ENCODE data around the gene CALCOCO1. TPM values are rescaled to one million over a fixed set of nuclear protein-coding genes. Genes with fewer than 3 reads are reported as not detected.

CALCOCO1 gene
- polyA plus RNA-seq, 3 donors, result 60.1 to 238 (median 69.6) TPM

DNA sequence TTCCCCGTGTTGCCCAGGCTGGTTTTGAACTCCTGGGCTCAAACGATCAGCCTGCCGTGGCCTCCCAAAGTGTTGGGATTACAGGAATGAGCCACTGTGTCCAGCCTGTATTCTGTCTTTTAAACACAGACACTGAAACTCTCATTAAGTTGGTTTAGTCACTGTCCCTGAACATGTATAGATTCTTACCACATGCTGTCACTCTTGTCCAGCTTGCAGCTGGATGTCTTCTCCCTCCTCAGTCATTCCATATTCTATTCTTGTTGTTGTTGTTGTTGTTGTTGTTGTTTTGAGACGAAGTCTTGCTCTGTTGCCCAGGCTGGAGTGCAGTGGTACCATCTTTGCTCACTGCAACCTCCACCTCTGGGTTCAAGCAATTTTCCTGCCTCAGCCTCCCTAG is 39.1 kb downstream of the CALCOCO1 start:
- H3K27ac Mint-ChIP-seq, result no peak overlapping the region
- H2AFZ ChIP-seq (ENCODE audit: insufficient read depth, low read depth, low read length, poor library complexity, severe bottlenecking), result no peak overlapping the region
- no peaks in the 10 kb centered on the region for H3K9me3 ChIP-seq (replicated peaks in 1 of 2; ENCODE audit: control insufficient read depth in 1 of 2, insufficient read depth in 1 of 2, low read length in 2 of 2)
- no peak for TF ChIP-seq CTCF (IDR thresholded peaks at IDR 0.05)
- H3K27me3 ChIP-seq (ENCODE audit: control insufficient read depth in 2 of 2, insufficient read depth in 2 of 2, low read length in 2 of 2), result peaks cover 15 to 22% of the 10 kb centered on the region in 2 donors
- peaks cover 9% of the 10 kb centered on the region for H3K4me1 Mint-ChIP-seq
- H4K20me1 ChIP-seq (ENCODE audit: insufficient read depth, low read length), result no peaks in the 10 kb centered on the region
- no peaks in the 10 kb centered on the region for H3K36me3 Mint-ChIP-seq
- no peak overlapping the region for H3K9ac ChIP-seq (ENCODE audit: insufficient read depth, low read length, poor library complexity, severe bottlenecking)
- H3K27ac ChIP-seq (ENCODE audit: low read depth in 1 of 2, low read length in 2 of 2), result no peak overlapping the region
- no peak overlapping the region for H3K4me2 ChIP-seq (replicated peaks; ENCODE audit: extremely low read depth, low read length, poor library complexity, severe bottlenecking)
- H3K79me2 ChIP-seq (ENCODE audit: insufficient read depth, low read length), result no peaks in the 10 kb centered on the region
- no peaks in the 10 kb centered on the region for H3K4me1 ChIP-seq (ENCODE audit: control insufficient read depth in 1 of 2, insufficient read depth in 2 of 2, low read length in 2 of 2)
- peaks cover 26 to 44% (median 32%) of the 10 kb centered on the region in 3 donors for H3K27me3 Mint-ChIP-seq (ENCODE audit: low read depth in 3 of 3)
- no peak for DNase-seq
- H3K4me3 Mint-ChIP-seq, result no peak overlapping the region
- no CpG with 5 or more reads among the region's 4 CpGs for WGBS (ENCODE audit: insufficient coverage)
- H3K4me3 ChIP-seq (replicated peaks in 1 of 3; ENCODE audit: low read depth in 2 of 3, low read length in 3 of 3), result no peak overlapping the region
- intact Hi-C loops (cut with micrococcal nuclease), result no loop called here
- H3K36me3 ChIP-seq (replicated peaks in 1 of 2; ENCODE audit: control insufficient read depth in 1 of 2, insufficient read depth in 2 of 2, low read length in 2 of 2), result no peaks in the 10 kb centered on the region
- peaks cover 0 to 8% (median 7%) of the 10 kb centered on the region in 7 donors for H3K9me3 Mint-ChIP-seq

DNA sequence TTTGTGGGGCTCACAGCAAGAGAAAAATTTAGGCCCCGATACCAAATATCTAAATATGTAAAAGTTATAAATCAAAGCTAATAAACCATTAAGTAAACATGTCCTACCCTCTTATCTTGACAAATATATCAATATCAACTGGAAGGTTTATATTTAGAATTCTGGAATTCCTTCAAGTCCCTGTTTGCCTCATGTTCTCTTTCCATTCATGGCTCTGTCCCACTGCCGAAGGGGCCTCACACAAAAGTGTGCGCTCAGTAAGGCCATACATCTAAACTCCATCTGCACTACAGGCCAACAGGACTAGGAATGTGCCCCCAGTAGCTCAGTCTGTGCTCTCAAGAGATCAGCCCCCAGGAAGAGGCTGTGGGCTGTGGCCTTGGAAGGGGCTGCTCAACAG is 40.8 kb downstream of the CALCOCO1 start:
- no peak overlapping the region for H3K9ac ChIP-seq (ENCODE audit: insufficient read depth, low read length, poor library complexity, severe bottlenecking)
- peaks cover 2 to 6% of the 10 kb centered on the region in 2 donors for H3K27me3 ChIP-seq (ENCODE audit: control insufficient read depth in 2 of 2, insufficient read depth in 2 of 2, low read length in 2 of 2)
- H4K20me1 ChIP-seq (ENCODE audit: insufficient read depth, low read length), result no peaks in the 10 kb centered on the region
- H2AFZ ChIP-seq (ENCODE audit: insufficient read depth, low read depth, low read length, poor library complexity, severe bottlenecking), result no peak overlapping the region
- no peaks in the 10 kb centered on the region for H3K36me3 ChIP-seq (replicated peaks in 1 of 2; ENCODE audit: control insufficient read depth in 1 of 2, insufficient read depth in 2 of 2, low read length in 2 of 2)
- no peak overlapping the region for H3K4me2 ChIP-seq (replicated peaks; ENCODE audit: extremely low read depth, low read length, poor library complexity, severe bottlenecking)
- no peak overlapping the region for H3K4me3 Mint-ChIP-seq
- no CpG with 5 or more reads among the region's 3 CpGs for WGBS (ENCODE audit: insufficient coverage)
- H3K36me3 Mint-ChIP-seq, result no peaks in the 10 kb centered on the region
- no peaks in the 10 kb centered on the region for H3K9me3 ChIP-seq (replicated peaks in 1 of 2; ENCODE audit: control insufficient read depth in 1 of 2, insufficient read depth in 1 of 2, low read length in 2 of 2)
- no peak for TF ChIP-seq CTCF (IDR thresholded peaks at IDR 0.05)
- H3K79me2 ChIP-seq (ENCODE audit: insufficient read depth, low read length), result no peaks in the 10 kb centered on the region
- intact Hi-C loops (cut with micrococcal nuclease), result no loop called here
- no peak overlapping the region for H3K27ac Mint-ChIP-seq
- H3K9me3 Mint-ChIP-seq, result peaks cover 0 to 6% (median 4%) of the 10 kb centered on the region in 7 donors
- no peaks in the 10 kb centered on the region for H3K4me1 ChIP-seq (ENCODE audit: control insufficient read depth in 1 of 2, insufficient read depth in 2 of 2, low read length in 2 of 2)
- H3K4me1 Mint-ChIP-seq, result peaks cover 9% of the 10 kb centered on the region
- H3K27me3 Mint-ChIP-seq (ENCODE audit: low read depth in 3 of 3), result peaks cover 13 to 34% (median 21%) of the 10 kb centered on the region in 3 donors
- no peak overlapping the region for H3K27ac ChIP-seq (ENCODE audit: low read depth in 1 of 2, low read length in 2 of 2)
- no peak overlapping the region for H3K4me3 ChIP-seq (replicated peaks in 1 of 3; ENCODE audit: low read depth in 2 of 3, low read length in 3 of 3)
- no peak for DNase-seq
